GM12892 (cell line): ENCODE data around the gene SNAPC4.
"Not testable (repeated sequence)": the region's sequence is repeated elsewhere in the genome, so short reads cannot be mapped to it uniquely, and the experiment has no call there.

Source experiments
- POLR2A ChIP-seq: IDR thresholded peaks from 2 replicates; pipeline ENCODE4 v1.6.1; 2011; ENCODE audit warnings: low read depth, low read length, control low read depth
- POLR2AphosphoS5 ChIP-seq: IDR thresholded peaks from 2 replicates; pipeline ENCODE4 v1.6.1; 2011; ENCODE audit warnings: low read depth, low read length, control low read depth
- TAF1 ChIP-seq: IDR thresholded peaks from 2 replicates; pipeline ENCODE4 v1.6.1; 2011; ENCODE audit warnings: low read depth, mild to moderate bottlenecking, control low read depth, low read length, borderline replicate concordance

DNA sequence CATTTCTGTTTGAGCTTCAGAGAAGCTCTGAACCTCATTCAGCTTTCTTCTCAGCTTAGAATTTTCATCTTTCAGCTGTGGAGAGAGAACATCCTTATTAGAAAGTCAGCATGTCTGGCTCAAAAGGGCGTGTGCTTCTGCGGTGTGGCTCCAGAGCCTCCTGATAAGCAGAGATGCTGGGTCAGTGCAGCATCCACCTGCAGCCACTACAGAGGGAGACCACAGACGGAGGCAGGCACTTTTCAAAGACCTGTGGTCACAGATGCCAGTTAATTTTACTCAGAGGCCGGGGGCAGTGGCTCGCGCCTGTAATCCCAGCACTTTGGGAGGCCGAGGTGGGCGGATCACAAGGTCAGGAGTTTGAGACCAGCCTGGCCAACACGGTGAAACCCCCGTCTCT lies 5.9 kb upstream of the SNAPC4 start:
- not testable (repeated sequence) for TF ChIP-seq POLR2A, POLR2AphosphoS5, TAF1
